Astrocyte of the spinal cord (primary cell): ENCODE measurements around the gene NEK11.

Experiments used
- DNase-seq: peaks from one replicate; pipeline ENCODE4 v3.0.0; 2011; ENCODE audit warnings: low read depth, low spot score
- H3K4me3 ChIP-seq: 2 replicates; pipeline ENCODE4 v1.5.1; 2011; ENCODE audit warnings: low read depth, mild to moderate bottlenecking, low read length, moderate library complexity
- CTCF ChIP-seq: IDR thresholded peaks from 2 replicates; pipeline ENCODE4 v1.5.1; 2012; ENCODE audit warnings: low read depth, mild to moderate bottlenecking, low read length, inconsistent platforms
- in situ Hi-C: cut with HindIII; loops from 2 replicates; pipeline ENCODE4 v1.10.0; 2017; ENCODE audit warnings: low sequenced_read_pairs

Gene NEK11

GRCh38 chr3:131233900-131234668, 207.4 kb downstream of the NEK11 start:
- DNase-seq = no peak
- in situ Hi-C loops = no loop called here
- TF ChIP-seq CTCF = no peak

DNA sequence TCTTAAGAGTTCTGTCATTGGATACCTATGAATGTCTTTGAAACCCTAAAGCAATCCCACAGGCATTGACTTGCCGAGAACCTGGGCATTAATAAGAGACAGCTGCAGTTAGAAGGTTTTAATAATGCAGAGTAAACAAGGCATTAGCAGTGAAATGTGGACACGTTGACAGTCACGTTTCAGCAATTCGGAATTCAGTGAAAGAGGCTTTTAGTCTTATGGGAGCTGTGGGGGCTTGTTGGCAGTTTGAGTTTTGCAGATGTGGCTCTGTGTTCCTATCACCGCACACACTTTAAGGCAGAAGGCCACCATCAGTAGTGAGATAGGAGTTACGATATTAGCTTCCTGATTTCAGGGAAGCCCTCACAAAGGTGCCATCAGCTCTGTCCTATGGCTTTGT, 209.7 kb downstream of the NEK11 start:
- in situ Hi-C loops = no loop called here
- no peak for TF ChIP-seq CTCF
- H3K4me3 ChIP-seq = no peak overlapping the region
- no peak for DNase-seq

More at GRCh38 chr3:131233900-131234668, 207.4 kb downstream of the NEK11 start:
- no peak overlapping the region for H3K4me3 ChIP-seq

GRCh38 chr3:131238496-131238895, 211.8 kb downstream of the NEK11 start:
- in situ Hi-C loops = no loop called here
- TF ChIP-seq CTCF = no peak
- H3K4me3 ChIP-seq = no peak overlapping the region
- no peak for DNase-seq

- no peak for TF ChIP-seq CTCF
- H3K4me3 ChIP-seq = no peak overlapping the region
- in situ Hi-C loops = no loop called here
- DNase-seq = no peak
These were observed 212.6 kb downstream of the NEK11 start for GRCh38 chr3:131239267-131239666.

GRCh38 chr3:131242201-131242600, 215.5 kb downstream of the NEK11 start:
- no peak overlapping the region for H3K4me3 ChIP-seq
- TF ChIP-seq CTCF = no peak
- DNase-seq = no peak
- in situ Hi-C loops = no loop called here

DNA sequence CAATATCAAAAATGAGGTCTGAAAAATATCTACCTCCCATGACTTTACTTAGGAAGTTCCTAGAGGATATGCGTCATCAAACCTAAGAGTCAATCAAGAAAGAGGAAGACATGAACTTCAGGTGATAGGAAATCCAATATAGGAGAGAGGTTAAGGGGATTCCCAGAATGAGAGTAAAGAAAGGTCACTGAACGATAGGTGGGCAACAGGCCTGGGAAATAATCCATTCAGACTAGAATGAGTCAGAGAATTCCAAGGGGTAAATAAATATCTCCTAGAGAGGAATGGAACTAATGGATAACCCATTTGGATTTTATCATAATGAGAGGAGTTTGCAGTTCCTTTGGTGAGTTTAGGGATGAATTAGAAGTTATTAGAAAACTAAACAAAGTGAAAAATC, 223.8 kb downstream of the NEK11 start:
- no peak for DNase-seq
- TF ChIP-seq CTCF = no peak

More for the DNA sequence above, 223.8 kb downstream of the NEK11 start:
- H3K4me3 ChIP-seq = no peak overlapping the region
- in situ Hi-C loops = no loop called here
